ENCODE measurements around the gene ST14. TPM values are rescaled to one million over a fixed set of nuclear protein-coding genes. Genes with fewer than 3 reads are reported as not detected.

The ST14 gene
- polyA plus RNA-seq, 4 donors = 0.82 to 36.0 (median 29.7) TPM

GRCh38 chr11:130202818-130203689, 43.5 kb downstream of the ST14 start:
- no peak for DNase-seq (ENCODE audit: low read depth in 4 of 4, low spot score in 3 of 4)

- DNase-seq (ENCODE audit: low read depth in 4 of 4, low spot score in 3 of 4) = no peak
These were observed 44.5 kb downstream of the ST14 start for GRCh38 chr11:130203766-130204702.

GRCh38 chr11:130204703-130205095, 45.1 kb downstream of the ST14 start:
- no peak for DNase-seq (ENCODE audit: low read depth in 4 of 4, low spot score in 3 of 4)

GRCh38 chr11:130206141-130206540, 46.6 kb downstream of the ST14 start:
- no peak for DNase-seq (ENCODE audit: low read depth in 4 of 4, low spot score in 3 of 4)

- DNase-seq (ENCODE audit: low read depth in 4 of 4, low spot score in 3 of 4) = no peak
These were observed 48.9 kb downstream of the ST14 start for GRCh38 chr11:130208241-130209127.

GRCh38 chr11:130209128-130209932, 49.7 kb downstream of the ST14 start:
- DNase-seq (ENCODE audit: low read depth in 4 of 4, low spot score in 3 of 4) = peak in 2 of 4 donors; percentile 12 to 29

- DNase-seq (ENCODE audit: low read depth in 4 of 4, low spot score in 3 of 4) = no peak
These were observed 50.6 kb downstream of the ST14 start for GRCh38 chr11:130209954-130210854.

- no peak for DNase-seq (ENCODE audit: low read depth in 4 of 4, low spot score in 3 of 4)
These were observed 51.6 kb downstream of the ST14 start for GRCh38 chr11:130211144-130211543.

GRCh38 chr11:130211781-130212401, 52.3 kb downstream of the ST14 start:
- DNase-seq (ENCODE audit: low read depth in 4 of 4, low spot score in 3 of 4) = no peak

GRCh38 chr11:130212431-130212961, 52.9 kb downstream of the ST14 start:
- no peak for DNase-seq (ENCODE audit: low read depth in 4 of 4, low spot score in 3 of 4)

- peak in 3 of 4 donors; percentile 16 to 33 (median 29) for DNase-seq (ENCODE audit: low read depth in 4 of 4, low spot score in 3 of 4)
These were observed 53.8 kb downstream of the ST14 start for GRCh38 chr11:130213143-130213978.

- no peak for DNase-seq (ENCODE audit: low read depth in 4 of 4, low spot score in 3 of 4)
These were observed 54.3 kb downstream of the ST14 start for GRCh38 chr11:130213979-130214281.

- DNase-seq (ENCODE audit: low read depth in 4 of 4, low spot score in 3 of 4) = no peak
These were observed 55.4 kb downstream of the ST14 start for GRCh38 chr11:130214861-130215530.

GRCh38 chr11:130215531-130216220, 56.1 kb downstream of the ST14 start:
- no peak for DNase-seq (ENCODE audit: low read depth in 4 of 4, low spot score in 3 of 4)

GRCh38 chr11:130216221-130216550, 56.6 kb downstream of the ST14 start:
- no peak for DNase-seq (ENCODE audit: low read depth in 4 of 4, low spot score in 3 of 4)

GRCh38 chr11:130216591-130217132, 57.1 kb downstream of the ST14 start:
- DNase-seq (ENCODE audit: low read depth in 4 of 4, low spot score in 3 of 4) = no peak
